Esophagus squamous epithelium (tissue), 5 donors: ENCODE results near the gene SIX3. TPM values are rescaled to one million over a fixed set of nuclear protein-coding genes. Genes with fewer than 3 reads are reported as not detected.

ENCODE experiments used
- DNase-seq: peaks from one replicate; lab custom pipeline; 2025; lab: John Stamatoyannopoulos, UW
- H3K27ac ChIP-seq, 4 donors: fragments of 200-600 bp; sonication (generic); one replicate each; pipeline ENCODE4 v1.5.1; 2016 to 2019; ENCODE audit warnings: mild to moderate bottlenecking in 1 of 4
- H3K27me3 ChIP-seq, 4 donors: fragments of 200-600 bp; sonication (generic); 1 replicate in 3 of 4; 2 replicates in 1 of 4; pipeline versions ENCODE4 v1.5.1 to v1.6.0; 2017 to 2021; ENCODE audit warnings: antibody characterized with exemption in 1 of 4
- H3K36me3 ChIP-seq, 3 donors: fragments of 200-600 bp; sonication (generic); one replicate each; pipeline ENCODE4 v1.5.1; 2016 to 2019
- H3K4me1 ChIP-seq, 3 donors: fragments of 200-600 bp; sonication (generic); one replicate each; pipeline ENCODE4 v1.5.1; 2017 to 2019
- H3K4me3 ChIP-seq, 4 donors: fragments of 200-600 bp; sonication (generic); 1 replicate in 3 of 4; 2 replicates in 1 of 4; pipeline ENCODE4 v1.5.1; 2016 to 2019; ENCODE audit warnings: mild to moderate bottlenecking in 2 of 4, moderate library complexity in 1 of 4
- H3K9me3 ChIP-seq, 3 donors: fragments of 200-600 bp; sonication (generic); one replicate each; pipeline ENCODE4 v1.5.1; 2016 to 2019
- POLR2A ChIP-seq, 4 donors: fragments of 450-650 bp; IDR thresholded peaks; one replicate each; pipeline ENCODE4 v1.6.1; 2017; ENCODE audit warnings: antibody characterized with exemption in 4 of 4, mild to moderate bottlenecking in 4 of 4, moderate library complexity in 3 of 4
- WGBS, 2 donors: methylation state at CpG; one replicate each; pipeline ENCODE4 v1.1.5; 2018; 5-methylcytosine and 5-hydroxymethylcytosine counted together
- intact Hi-C: fragments of 100-400 bp; cut with DNase I; formaldehyde crosslinking; loops from one replicate; pipeline ENCODE4 v1.15.0; 2022
- total RNA-seq, 4 donors: library from RNA; depleted of rRNA; stranded (reverse); fragments of >200 nt; gene quantifications; one replicate each; pipeline ENCODE4 v1.1.0, GENCODE V29; 2016
- TF ChIP-seq, protein P1 (sequence below), 6 experiments: fragments of 450-650 bp in 4 of 6; fragments of 200-600 bp in 2 of 6; sonication (generic) in 2 of 6; IDR thresholded peaks; one replicate each; pipeline ENCODE4 v1.5.1; 2016 to 2019; ENCODE audit warnings: antibody characterized with exemption in 6 of 6, mild to moderate bottlenecking in 4 of 6, moderate library complexity in 4 of 6
- donor health status: DM: yes; HTN: yes; CAD: no.

SIX3 gene
- total RNA-seq, 4 donors from 2014 or later = not detected

DNA sequence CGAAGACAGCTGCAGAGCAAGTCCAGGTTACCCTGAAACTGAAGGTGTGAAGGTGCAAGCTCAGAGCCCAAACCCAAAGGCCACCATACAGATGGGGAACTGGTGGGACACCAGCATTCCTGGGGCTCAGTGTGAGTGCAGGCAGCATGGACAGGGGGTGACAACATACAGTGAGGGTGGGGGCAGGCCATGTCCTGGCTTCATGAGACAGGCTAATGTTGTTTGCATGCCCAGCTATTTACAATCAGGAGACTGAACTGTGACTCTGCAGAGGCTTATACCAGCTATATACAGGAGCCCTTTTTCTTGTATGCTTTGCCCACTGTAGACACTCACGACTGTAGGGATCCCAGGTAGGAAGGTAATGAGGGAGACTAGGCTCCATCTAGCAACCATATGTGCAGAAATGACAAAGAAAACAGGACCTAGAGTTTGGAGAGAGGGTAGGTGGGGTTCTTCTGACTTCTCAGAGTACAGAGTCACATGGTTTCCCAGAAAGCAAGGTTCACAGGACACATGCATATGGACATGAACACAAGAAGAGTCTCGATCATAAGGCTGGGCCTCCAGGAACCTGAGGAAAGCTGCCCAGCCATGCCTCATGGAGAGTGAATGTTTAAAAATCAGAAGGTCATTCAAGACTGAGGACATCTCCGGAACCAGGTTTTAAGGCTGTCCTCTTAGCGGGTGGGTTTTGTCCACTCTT, 26.4 kb downstream of the SIX3 start:
- peaks cover 0 to 58% (median 0%) of the 10 kb centered on the region in 4 donors for H3K27me3 ChIP-seq
- DNase-seq = no peak
- 80 to 94% methylated on average over 5 of the region's 5 CpGs for WGBS, 2 donors

DNA sequence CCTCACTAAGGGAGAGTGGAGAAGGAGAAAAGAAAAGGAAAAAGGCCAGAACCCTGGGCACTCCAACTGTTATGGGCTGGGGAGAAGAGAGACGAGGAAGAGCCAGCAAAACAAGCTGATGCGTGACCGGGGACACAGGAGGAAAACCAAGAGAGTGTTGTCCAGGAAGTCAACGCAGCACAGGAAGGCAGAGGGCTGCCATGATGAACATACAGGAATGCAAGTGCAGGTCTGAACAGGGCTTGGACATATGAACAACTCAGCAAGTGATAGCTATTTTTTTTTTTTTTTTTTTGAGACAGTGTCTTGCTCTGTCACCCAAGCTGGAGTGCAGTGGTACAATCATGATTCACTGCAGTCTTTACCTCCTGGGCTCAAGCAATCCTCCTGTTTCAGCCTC, 28.4 kb downstream of the SIX3 start:
- no peak overlapping the region for H3K4me3 ChIP-seq
- no peak overlapping the region for H3K27ac ChIP-seq
- WGBS, 2 donors = 44 to 63% methylated on average over 4 of the region's 4 CpGs
- peaks cover 0 to 64% (median 0%) of the 10 kb centered on the region in 4 donors for H3K27me3 ChIP-seq
- no peaks in the 10 kb centered on the region for H3K4me1 ChIP-seq
- TF ChIP-seq, protein P1, sequence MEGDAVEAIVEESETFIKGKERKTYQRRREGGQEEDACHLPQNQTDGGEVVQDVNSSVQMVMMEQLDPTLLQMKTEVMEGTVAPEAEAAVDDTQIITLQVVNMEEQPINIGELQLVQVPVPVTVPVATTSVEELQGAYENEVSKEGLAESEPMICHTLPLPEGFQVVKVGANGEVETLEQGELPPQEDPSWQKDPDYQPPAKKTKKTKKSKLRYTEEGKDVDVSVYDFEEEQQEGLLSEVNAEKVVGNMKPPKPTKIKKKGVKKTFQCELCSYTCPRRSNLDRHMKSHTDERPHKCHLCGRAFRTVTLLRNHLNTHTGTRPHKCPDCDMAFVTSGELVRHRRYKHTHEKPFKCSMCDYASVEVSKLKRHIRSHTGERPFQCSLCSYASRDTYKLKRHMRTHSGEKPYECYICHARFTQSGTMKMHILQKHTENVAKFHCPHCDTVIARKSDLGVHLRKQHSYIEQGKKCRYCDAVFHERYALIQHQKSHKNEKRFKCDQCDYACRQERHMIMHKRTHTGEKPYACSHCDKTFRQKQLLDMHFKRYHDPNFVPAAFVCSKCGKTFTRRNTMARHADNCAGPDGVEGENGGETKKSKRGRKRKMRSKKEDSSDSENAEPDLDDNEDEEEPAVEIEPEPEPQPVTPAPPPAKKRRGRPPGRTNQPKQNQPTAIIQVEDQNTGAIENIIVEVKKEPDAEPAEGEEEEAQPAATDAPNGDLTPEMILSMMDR (IDR thresholded peaks at IDR 0.05) = no peak
- TF ChIP-seq POLR2A (IDR thresholded peaks at IDR 0.05) = no peak
- no peak for DNase-seq
- intact Hi-C loops = no loop called here
- no peaks in the 10 kb centered on the region for H3K36me3 ChIP-seq
- H3K9me3 ChIP-seq = no peaks in the 10 kb centered on the region

More for the DNA sequence above, 26.4 kb downstream of the SIX3 start:
- TF ChIP-seq, protein P1 (IDR thresholded peaks at IDR 0.05) = no peak
- no peak for TF ChIP-seq POLR2A (IDR thresholded peaks at IDR 0.05)
- Histone ChIP-seq H3K27ac (no peak overlapping the region), H3K9me3 (no peaks in the 10 kb centered on the region), H3K4me1 (no peaks in the 10 kb centered on the region), H3K4me3 (no peak overlapping the region), H3K36me3 (no peaks in the 10 kb centered on the region)
- intact Hi-C loops = no loop called here

DNA sequence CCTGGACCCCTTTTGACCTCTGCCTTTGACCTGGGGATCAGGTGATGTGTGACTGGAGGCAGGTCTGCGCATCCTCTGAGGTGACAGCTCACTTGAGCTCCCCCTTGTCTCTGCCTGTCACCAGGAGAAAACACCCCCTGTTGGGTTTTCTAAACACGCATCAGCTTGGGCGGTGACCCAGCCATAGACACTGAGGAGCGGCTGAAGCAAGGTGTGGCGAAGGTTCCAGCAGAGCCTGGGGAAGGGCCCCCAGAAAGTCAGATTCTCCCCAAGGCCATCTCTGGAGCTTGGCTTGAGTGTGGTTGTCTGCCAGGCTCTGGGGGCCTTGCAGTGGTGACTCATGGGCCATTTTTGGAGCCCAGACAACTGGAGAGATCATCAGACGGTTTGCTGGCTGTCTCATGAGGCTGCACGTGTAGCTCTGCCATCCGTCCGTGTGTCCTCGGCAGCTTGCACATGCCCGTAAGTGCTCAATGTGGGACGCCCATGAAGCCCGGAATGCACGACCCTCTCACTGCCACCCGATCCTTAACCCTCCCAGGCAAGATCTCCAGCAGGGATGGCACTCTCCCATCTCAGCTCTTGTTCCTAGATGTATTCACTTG, 29.4 kb downstream of the SIX3 start:
- WGBS, 2 donors = 68 to 98% methylated on average over 7 to 10 of the region's 15 CpGs
- DNase-seq = no peak

DNA sequence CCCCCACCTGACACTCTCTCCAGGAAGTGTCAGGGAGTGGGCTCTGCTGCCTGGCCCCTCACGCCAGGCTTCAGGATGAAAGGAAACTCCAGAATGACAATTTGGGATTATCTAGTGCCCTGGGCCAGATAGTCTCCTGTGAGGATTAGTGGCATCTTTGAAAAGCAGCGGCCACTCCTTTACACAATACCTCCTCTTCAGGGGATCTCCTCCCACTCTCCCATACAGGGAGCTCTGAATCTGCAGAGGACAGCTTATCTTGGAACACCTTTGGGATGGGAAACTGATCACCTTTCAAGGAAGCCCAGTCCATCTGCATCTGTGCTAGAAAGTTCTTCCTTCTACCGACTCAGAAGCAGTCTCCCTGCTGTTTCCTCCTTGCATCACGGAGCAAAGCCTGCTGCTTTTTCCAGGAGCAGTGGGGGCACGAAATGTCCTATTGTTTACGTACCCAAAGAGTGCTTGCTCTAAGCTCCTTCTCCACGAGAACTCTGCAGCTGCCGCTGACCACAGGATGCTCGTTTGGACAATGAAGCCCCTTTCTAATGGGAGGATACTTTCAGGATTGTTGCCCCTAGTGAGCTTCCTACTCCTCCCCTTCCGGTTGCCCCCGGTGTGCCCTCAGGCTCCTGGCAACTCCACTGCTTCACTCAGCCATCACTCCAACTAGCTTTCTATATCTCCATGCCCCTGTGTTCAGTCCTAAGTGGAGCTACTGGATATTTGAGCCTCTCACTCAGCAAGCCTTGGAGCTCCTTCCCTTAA, 31.5 kb downstream of the SIX3 start:
- H3K9me3 ChIP-seq = no peaks in the 10 kb centered on the region
- TF ChIP-seq, protein P1 (IDR thresholded peaks at IDR 0.05) = no peak
- no peak for TF ChIP-seq POLR2A (IDR thresholded peaks at IDR 0.05)
- WGBS, 2 donors = 19 to 24% methylated on average over 9 to 11 of the region's 11 CpGs
- H3K36me3 ChIP-seq = no peaks in the 10 kb centered on the region
- peaks cover 0 to 71% (median 0%) of the 10 kb centered on the region in 4 donors for H3K27me3 ChIP-seq
- H3K4me1 ChIP-seq = no peaks in the 10 kb centered on the region
- no peak overlapping the region for H3K27ac ChIP-seq
- DNase-seq = no peak
- no peak overlapping the region for H3K4me3 ChIP-seq
- intact Hi-C loops = no loop called here

More for the DNA sequence above, 29.4 kb downstream of the SIX3 start:
- Histone ChIP-seq H3K4me3 (no peak overlapping the region), H3K4me1 (no peaks in the 10 kb centered on the region), H3K27ac (no peak overlapping the region), H3K36me3 (no peaks in the 10 kb centered on the region), H3K9me3 (no peaks in the 10 kb centered on the region), H3K27me3 (peaks cover 0 to 64% (median 0%) of the 10 kb centered on the region in 4 donors)
- intact Hi-C loops = no loop called here
- no peak for TF ChIP-seq POLR2A (IDR thresholded peaks at IDR 0.05)
- TF ChIP-seq, protein P1 (IDR thresholded peaks at IDR 0.05) = no peak
